Astrocyte of the spinal cord (primary cell): ENCODE data around the gene ELAVL3.
A peak's percentile ranks its signal among the peaks of the same experiment; 100 is the strongest.

Source experiments
- DNase-seq: peaks from one replicate; pipeline ENCODE4 v3.0.0; 2011; ENCODE audit warnings: low read depth, low spot score
- H3K4me3 ChIP-seq: 2 replicates; pipeline ENCODE4 v1.5.1; 2011; ENCODE audit warnings: low read depth, mild to moderate bottlenecking, low read length, moderate library complexity
- in situ Hi-C: cut with HindIII; loops from 2 replicates; pipeline ENCODE4 v1.10.0; 2017; ENCODE audit warnings: low sequenced_read_pairs
- TF ChIP-seq, protein P1 (sequence below): IDR thresholded peaks from 2 replicates; pipeline ENCODE4 v1.5.1; 2012; ENCODE audit warnings: low read depth, mild to moderate bottlenecking, low read length, inconsistent platforms

The ELAVL3 gene

DNA sequence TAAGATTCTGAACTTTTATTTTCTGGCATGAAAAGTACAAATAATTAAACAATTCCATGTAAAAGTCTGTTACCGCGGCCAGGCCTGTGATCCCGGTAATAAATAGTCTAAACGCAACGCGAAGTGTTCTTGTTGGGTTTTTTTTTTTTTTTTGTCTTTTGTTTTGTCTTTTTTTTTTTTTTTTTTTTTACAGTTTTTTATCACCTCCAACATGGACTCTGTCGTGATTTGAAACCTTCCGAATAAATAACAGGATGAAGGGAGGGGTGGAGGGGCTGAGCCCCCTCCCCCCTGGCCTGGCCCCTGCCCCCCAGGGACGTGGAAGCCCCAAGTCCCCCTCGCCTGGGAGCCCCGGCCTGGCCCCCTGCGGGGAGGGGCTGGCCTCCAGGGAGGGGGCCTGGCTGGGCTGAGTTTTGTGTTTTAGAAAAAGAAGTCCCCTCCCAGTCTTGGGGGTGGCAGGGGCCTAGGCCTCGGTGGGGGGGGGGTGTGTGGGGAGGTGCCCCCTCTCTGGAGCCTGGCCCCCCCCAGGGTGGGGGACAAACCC lies 29.4 kb downstream of the ELAVL3 start:
- in situ Hi-C loops: no loop called here
- TF ChIP-seq, protein P1, sequence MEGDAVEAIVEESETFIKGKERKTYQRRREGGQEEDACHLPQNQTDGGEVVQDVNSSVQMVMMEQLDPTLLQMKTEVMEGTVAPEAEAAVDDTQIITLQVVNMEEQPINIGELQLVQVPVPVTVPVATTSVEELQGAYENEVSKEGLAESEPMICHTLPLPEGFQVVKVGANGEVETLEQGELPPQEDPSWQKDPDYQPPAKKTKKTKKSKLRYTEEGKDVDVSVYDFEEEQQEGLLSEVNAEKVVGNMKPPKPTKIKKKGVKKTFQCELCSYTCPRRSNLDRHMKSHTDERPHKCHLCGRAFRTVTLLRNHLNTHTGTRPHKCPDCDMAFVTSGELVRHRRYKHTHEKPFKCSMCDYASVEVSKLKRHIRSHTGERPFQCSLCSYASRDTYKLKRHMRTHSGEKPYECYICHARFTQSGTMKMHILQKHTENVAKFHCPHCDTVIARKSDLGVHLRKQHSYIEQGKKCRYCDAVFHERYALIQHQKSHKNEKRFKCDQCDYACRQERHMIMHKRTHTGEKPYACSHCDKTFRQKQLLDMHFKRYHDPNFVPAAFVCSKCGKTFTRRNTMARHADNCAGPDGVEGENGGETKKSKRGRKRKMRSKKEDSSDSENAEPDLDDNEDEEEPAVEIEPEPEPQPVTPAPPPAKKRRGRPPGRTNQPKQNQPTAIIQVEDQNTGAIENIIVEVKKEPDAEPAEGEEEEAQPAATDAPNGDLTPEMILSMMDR: no peak
- DNase-seq: no peak
- no peak overlapping the region for H3K4me3 ChIP-seq

DNA sequence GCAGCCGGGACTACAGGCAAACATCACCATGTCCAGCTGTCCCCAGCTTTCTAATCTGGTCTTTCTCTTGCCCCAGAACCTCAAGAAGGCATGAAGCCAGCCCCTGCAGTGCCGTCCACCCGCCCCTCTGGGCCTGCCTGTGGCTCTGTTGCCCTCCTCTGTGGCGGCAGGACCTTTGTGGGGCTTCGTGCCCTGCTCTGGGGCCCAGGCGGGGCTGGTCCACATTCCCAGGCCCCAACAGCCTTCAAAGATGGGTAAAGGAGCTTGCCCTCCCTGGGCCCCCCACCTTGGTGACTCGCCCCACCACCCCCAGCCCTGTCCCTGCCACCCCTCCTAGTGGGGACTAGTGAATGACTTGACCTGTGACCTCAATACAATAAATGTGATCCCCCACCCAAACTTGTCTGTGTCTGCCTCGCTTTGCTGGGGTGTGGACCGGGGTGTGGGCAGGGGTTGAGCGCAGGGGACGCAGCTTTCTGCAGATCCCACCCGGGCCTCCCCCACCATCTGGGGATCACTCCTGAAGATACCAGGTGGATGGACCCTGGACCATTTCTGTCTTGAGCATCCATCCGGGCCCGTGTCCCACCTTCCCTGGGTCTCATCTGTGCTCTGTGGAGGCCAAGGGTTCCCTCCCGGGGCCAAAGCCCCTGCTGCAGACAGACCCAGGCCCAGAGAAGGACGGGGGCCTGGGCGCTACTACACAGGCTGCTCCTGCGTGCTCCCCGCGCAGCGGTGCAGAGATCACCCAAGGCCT lies 30.1 kb downstream of the ELAVL3 start:
- TF ChIP-seq, protein P1: no peak
- H3K4me3 ChIP-seq: no peak overlapping the region
- in situ Hi-C loops: no loop called here
- no peak for DNase-seq

DNA sequence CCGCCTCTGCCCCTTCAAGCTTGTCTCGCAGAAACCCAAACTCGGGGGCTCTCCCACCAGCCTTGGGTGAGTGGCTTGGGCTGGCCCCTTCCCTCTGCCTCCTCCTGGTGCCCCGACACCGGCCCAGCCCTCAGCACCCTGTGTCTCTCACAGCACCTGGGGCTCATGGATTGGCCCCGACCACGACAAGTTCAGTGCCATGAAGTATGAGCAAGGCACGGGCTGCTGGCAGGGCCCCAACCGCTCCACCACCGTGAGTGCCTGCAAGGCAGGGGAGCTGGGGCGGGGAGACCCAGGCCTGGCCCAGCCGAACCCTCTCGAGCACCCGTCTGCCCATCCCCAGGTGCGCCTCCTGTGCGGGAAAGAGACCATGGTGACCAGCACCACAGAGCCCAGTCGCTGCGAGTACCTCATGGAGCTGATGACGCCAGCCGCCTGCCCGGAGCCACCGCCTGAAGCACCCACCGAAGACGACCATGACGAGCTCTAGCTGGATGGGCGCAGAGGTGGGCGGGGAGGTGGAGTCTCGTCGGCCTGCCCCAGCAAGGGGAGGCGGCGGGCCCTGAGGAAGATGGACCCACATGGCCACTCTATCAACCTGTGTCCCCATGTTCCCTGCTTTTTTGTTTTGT lies 31.8 kb downstream of the ELAVL3 start:
- in situ Hi-C loops: no loop called here
- TF ChIP-seq, protein P1: no peak
- no peak for DNase-seq
- H3K4me3 ChIP-seq: no peak overlapping the region

DNA sequence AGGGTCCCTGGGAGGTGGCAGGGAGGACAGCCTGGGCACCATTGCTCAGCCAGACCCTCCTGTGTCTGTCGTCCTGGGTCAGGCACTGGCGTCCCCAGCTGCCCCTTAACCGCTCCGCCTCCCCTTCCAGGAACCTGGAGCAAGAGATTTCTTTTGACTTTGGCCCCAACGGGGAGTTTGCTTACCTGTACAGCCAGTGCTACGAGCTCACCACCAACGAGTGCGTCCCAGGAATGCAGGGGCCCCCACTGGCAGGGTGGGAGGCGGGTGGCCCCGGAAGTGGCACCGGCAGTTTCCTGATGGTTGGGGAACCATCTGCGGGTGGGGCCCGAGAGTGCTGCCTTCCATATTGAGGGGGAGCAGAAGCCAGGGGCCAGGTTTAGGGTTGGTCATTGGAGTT lies 32.4 kb downstream of the ELAVL3 start:
- no peak overlapping the region for H3K4me3 ChIP-seq
- in situ Hi-C loops: no loop called here
- TF ChIP-seq, protein P1: no peak
- DNase-seq: no peak

DNA sequence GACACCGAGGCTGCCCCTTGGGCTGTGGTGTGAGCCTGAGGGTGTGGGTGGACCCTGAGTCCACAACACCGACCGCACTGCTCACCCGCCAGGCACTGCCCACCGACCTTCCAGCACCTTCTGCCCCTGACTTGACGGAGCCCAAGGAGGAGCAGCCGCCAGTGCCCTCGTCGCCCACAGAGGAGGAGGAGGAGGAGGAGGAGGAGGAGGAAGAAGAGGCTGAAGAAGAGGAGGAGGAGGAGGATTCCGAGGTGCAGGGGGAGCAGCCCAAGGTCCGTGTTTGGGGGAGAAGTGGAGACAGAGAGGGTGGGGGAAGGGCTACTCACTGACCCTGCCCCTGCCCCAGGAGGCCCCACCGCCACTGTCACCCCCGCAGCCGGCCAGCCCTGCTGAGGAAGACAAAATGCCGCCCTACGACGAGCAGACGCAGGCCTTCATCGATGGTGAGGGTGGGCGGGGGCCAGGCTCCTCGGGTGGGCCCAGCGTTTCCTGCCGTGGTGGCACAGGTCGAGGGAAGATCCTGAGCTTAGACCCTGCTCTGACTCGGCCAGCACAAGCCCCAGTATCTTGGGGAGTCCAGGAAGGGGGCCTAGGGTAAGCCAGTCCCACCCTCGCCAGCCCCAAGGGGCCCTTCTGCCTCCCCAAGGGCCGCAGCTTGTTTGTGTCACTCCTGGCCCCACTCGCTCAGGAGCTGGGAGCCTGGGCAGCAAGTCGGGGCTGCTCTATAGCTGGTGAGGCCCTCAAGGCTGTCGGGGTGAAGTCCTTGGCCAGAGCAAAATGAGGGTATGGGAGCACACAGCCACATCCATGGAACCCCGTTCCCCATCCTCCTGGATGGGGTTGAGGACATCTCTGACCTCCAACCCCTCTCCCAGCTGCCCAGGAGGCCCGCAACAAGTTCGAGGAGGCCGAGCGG lies 33.2 kb downstream of the ELAVL3 start:
- TF ChIP-seq, protein P1: no peak
- DNase-seq: no peak
- in situ Hi-C loops: no loop called here
- no peak overlapping the region for H3K4me3 ChIP-seq

DNA sequence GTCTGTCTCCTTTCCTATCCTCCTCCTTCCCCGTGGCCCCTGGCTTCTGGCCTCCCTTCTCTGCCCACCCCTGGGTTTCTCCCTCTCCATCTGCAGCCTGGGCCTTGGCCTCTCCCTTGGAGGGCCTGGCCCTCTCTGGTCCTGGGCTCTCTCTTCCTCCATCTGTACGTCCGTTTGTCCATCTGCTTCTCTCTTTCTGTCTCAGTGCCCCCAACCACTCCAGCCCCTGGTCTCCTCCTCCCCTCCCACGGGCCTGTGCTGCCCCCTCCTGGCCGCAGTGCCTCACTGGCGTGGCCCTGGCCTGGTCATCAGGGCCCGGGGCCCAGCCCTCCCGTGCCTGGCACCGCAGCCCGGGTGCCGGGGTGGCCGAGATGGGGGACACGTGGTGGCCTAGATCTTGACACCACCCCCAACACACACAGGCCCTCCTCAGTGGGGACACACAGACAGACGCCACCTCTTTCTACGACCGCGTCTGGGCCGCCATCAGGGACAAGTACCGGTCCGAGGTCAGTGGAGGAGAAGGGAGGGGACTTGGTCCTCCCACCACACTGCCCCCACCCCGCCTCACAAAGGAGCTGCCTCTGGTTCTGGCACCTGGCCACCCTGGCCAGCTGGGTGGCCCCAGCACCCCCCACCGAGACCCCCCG lies 34.1 kb downstream of the ELAVL3 start:
- H3K4me3 ChIP-seq: no peak overlapping the region
- no peak for DNase-seq
- in situ Hi-C loops: no loop called here
- TF ChIP-seq, protein P1: peak; percentile 76
